Measurements from ENCODE around the gene GFRA4. TPM values are rescaled to one million over a fixed set of nuclear protein-coding genes. Genes with fewer than 3 reads are reported as not detected.
A peak's percentile ranks its signal among the peaks of the same experiment; 100 is the strongest.

GFRA4 gene
- total RNA-seq, 6 donors from 2014 or later, result not detected

DNA sequence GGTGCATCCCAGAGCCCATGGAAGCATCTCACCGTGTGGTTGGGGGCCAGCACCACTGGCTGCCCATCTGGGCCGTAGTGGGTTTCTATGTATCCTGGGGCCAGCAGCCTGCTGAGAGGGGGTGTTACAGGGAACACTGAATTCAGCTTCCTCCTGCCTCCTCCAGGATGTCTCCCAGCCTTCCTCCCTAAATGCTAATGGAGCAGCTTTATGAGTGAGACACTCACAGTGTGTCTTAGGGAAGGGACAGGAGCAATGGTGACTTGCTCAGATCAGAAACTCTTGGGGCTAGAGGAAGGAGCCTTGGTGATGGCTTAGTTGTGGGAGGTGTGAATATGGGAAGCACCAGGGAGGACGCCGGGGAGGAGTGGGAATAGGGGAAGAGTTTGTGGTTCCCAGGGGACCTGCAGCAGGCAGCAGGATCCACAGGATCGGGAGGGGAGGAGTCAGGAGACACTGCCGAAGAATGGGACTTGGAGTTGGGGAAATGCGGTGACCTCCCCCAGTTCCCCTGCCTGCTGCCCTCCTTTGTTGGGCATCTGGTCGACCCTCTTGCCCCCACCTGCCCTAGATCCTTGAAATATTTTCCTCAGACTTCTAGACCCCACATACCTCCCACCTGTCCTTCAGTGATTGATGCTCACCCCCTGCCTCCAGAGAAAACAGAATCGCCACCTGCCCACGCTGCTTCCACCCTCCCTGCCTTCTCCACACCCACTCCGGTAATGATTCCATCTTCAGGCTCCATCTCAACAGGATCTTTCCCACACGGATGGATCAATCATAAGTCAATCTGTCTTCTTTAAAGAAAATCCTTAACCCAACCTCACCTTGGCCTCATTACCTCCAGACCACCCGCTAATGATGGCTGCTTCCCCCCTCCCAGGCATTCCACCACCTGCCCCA lies 12.0 kb upstream of the GFRA4 start:
- Histone ChIP-seq H3K9me3 (no peaks in the 10 kb centered on the region), H3K4me3 (no peak overlapping the region), H3K36me3 (no peaks in the 10 kb centered on the region), H3K4me1 (peaks cover 11 to 25% (median 16%) of the 10 kb centered on the region in 4 donors), H3K27ac (no peak overlapping the region), H3K27me3 (peaks cover 0 to 32% (median 15%) of the 10 kb centered on the region in 4 donors)
- DNase-seq, result no peak
- ATAC-seq (ENCODE audit: low FRiP score in 2 of 2), result no peak
- WGBS, 2 donors, result 44 to 47% methylated on average over 13 of the region's 13 CpGs
- TF ChIP-seq POLR2AphosphoS5 (IDR thresholded peaks at IDR 0.05), result no peak
- no peak for TF ChIP-seq POLR2A (IDR thresholded peaks at IDR 0.05)
- TF ChIP-seq EP300 (IDR thresholded peaks at IDR 0.05), result no peak
- TF ChIP-seq, protein P1, sequence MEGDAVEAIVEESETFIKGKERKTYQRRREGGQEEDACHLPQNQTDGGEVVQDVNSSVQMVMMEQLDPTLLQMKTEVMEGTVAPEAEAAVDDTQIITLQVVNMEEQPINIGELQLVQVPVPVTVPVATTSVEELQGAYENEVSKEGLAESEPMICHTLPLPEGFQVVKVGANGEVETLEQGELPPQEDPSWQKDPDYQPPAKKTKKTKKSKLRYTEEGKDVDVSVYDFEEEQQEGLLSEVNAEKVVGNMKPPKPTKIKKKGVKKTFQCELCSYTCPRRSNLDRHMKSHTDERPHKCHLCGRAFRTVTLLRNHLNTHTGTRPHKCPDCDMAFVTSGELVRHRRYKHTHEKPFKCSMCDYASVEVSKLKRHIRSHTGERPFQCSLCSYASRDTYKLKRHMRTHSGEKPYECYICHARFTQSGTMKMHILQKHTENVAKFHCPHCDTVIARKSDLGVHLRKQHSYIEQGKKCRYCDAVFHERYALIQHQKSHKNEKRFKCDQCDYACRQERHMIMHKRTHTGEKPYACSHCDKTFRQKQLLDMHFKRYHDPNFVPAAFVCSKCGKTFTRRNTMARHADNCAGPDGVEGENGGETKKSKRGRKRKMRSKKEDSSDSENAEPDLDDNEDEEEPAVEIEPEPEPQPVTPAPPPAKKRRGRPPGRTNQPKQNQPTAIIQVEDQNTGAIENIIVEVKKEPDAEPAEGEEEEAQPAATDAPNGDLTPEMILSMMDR (IDR thresholded peaks at IDR 0.05), result no peak

DNA sequence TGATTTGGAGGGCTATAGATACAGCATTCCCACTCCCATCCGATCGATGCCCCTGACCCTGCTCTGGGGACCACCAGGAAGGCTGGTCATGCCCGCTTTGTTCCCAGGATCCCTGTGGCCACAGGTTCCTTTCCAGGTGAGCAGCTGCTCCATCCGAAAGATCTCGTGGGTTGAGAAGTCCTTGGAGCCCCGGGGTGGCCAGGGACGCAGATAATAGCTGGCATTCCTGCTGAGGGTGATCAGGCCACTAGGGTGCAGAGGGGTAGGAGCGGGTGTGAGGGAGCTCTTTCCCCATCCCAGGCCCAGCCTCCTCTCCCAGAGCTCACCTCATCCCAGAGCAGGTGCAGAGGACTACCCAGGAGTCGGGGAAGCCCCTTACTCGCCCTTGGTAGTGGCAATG lies 11.2 kb upstream of the GFRA4 start:
- no peak for ATAC-seq (ENCODE audit: low FRiP score in 2 of 2)

DNA sequence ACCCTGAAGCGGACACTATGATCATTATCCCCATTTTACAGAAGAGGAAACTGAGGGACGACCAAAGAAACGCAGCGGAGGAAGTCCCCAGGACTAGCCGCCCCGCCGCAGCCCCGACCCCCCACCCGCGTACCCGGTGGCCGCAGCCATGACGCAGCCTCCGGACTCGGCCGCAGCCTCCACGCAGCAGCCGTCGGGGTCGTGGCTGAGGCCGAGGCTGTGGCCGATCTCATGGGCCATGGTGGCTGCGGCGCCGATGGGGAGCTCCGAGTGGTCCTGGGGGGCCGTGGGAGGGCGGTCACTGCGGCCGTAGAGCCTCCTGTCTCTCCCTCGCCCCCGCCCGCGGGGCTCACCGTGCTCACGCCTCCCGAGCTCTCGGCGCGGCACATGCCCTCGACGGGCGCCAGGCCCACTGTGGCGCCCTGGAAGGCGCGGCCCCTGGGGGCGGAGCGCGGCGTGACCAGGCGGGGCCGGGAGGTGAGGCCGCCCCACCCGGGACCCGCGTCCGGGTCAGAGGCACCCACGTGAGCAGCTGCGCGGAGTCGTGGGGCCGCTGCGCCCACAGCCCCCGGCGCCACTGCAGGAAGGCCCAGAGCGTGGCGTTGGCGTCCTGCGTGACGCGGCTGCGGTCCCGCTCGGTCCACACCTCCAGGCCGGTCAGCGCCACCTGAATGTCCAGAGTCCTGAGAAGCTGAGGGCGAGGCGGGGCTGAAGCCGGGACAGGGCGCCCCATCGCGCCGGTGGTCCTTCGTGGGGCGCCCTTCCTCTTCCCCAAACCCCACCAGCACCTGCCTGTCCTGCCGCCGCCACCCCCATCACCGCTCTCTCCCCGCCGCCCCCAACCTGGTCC lies 10.2 kb upstream of the GFRA4 start:
- Histone ChIP-seq H3K4me1 (peaks cover 11 to 25% (median 16%) of the 10 kb centered on the region in 4 donors), H3K4me3 (no peak overlapping the region), H3K27me3 (peaks cover 0 to 32% (median 15%) of the 10 kb centered on the region in 4 donors), H3K27ac (no peak overlapping the region), H3K9me3 (no peaks in the 10 kb centered on the region), H3K36me3 (no peaks in the 10 kb centered on the region)
- no peak for ATAC-seq (ENCODE audit: low FRiP score in 2 of 2)
- TF ChIP-seq POLR2AphosphoS5 (IDR thresholded peaks at IDR 0.05), result no peak
- TF ChIP-seq, protein P1 (IDR thresholded peaks at IDR 0.05), result no peak
- TF ChIP-seq EP300 (IDR thresholded peaks at IDR 0.05), result no peak
- no peak for TF ChIP-seq POLR2A (IDR thresholded peaks at IDR 0.05)
- no peak for DNase-seq
- 60 to 77% methylated on average over 5 to 19 of the region's 90 CpGs for WGBS, 2 donors

More for the DNA sequence above, 11.2 kb upstream of the GFRA4 start:
- no peak overlapping the region for H3K27ac ChIP-seq
- H3K4me1 ChIP-seq, result peaks cover 11 to 25% (median 16%) of the 10 kb centered on the region in 4 donors
- H3K4me3 ChIP-seq, result no peak overlapping the region
- DNase-seq, result no peak
- WGBS, 2 donors, result 72 to 76% methylated on average over 8 to 10 of the region's 10 CpGs
- no peaks in the 10 kb centered on the region for H3K36me3 ChIP-seq
- peaks cover 0 to 32% (median 15%) of the 10 kb centered on the region in 4 donors for H3K27me3 ChIP-seq
- H3K9me3 ChIP-seq, result no peaks in the 10 kb centered on the region
- TF ChIP-seq, protein P1 (IDR thresholded peaks at IDR 0.05), result no peak
- TF ChIP-seq POLR2AphosphoS5 (IDR thresholded peaks at IDR 0.05) (no peak), POLR2A (IDR thresholded peaks at IDR 0.05) (no peak), EP300 (IDR thresholded peaks at IDR 0.05) (no peak)

DNA sequence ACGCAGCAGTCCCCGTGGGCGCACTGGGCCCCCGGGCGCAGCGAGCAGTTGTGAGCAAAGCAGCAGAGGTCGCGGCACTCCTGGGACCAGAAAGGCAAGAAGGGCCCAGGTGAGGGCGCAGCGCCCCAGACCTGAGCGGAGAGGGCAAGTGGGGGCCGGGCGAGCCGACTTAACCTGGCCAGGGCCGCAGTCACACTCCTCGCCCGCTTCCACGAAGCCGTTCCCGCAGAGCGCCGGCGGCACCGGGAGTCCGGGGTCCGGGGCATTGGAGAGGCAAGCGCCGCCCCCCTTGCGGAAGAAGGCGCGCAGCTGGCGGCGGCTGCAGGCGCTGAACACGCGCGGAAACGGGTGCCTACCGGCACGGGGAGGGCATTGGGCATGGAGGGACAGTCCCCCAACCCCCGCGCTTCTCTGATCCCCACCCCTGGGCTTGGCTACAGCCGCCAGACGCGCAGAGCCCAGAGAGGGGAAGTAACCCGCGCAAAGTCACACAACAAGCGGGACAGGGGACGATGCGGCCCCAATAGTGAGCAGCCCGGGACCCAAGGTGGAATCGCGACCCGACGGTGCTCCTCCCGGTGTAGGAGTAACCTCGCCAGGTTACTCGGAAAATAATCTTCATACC lies 9.5 kb upstream of the GFRA4 start:
- 9 to 47% methylated on average over 3 to 46 of the region's 58 CpGs for WGBS, 2 donors
- peaks cover 0 to 32% (median 15%) of the 10 kb centered on the region in 4 donors for H3K27me3 ChIP-seq
- no peaks in the 10 kb centered on the region for H3K9me3 ChIP-seq
- H3K36me3 ChIP-seq, result no peaks in the 10 kb centered on the region
- H3K27ac ChIP-seq, result no peak overlapping the region
- DNase-seq (peak in 1 of 2 donors; percentile 82), ATAC-seq (ENCODE audit: low FRiP score in 2 of 2) (no peak)
- peak overlapping the region in 1 of 4 donors; percentile 10 for H3K4me3 ChIP-seq
- peaks cover 11 to 25% (median 14%) of the 10 kb centered on the region in 4 donors for H3K4me1 ChIP-seq
- TF ChIP-seq POLR2A (IDR thresholded peaks at IDR 0.05), result no peak
- TF ChIP-seq EP300 (IDR thresholded peaks at IDR 0.05), result no peak
- no peak for TF ChIP-seq POLR2AphosphoS5 (IDR thresholded peaks at IDR 0.05)
- TF ChIP-seq, protein P1 (IDR thresholded peaks at IDR 0.05), result no peak

Measured in upper lobe of left lung (tissue), 6 donors.